ENCODE data around the gene TNNI2. TPM values are rescaled to one million over a fixed set of nuclear protein-coding genes. Genes with fewer than 3 reads are reported as not detected.
"Not testable (repeated sequence)": the region's sequence is repeated elsewhere in the genome, so short reads cannot be mapped to it uniquely, and the experiment has no call there.

Gene TNNI2
- total and polyA plus RNA-seq, 5 donors = not detected

DNA sequence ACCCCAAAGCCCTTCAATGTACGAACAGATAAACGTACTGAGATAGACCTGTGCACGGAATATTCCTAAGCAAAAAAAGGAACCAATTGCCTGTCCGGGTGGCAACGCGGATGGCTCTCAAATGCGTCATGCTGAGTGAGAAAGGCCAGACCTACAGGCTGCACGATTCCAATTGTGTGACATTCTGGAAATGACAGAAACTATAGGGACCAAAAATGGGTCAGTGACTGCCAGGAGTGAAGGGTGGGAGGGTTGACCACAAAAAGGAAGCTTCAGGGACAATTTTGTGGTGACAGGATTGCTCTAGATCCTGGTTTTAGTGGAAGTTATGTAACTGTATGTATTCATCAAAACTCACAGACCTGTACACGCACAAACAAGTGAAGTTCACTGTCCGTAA is 28.0 kb upstream of the TNNI2 start:
- Histone ChIP-seq H3K4me1 (ENCODE audit: control insufficient read depth, insufficient read depth, low read length) (no peaks in the 10 kb centered on the region), H3K27ac (ENCODE audit: low read length) (no peak overlapping the region), H3K9me3 (ENCODE audit: control insufficient read depth, low read length) (no peaks in the 10 kb centered on the region), H3K27me3 (ENCODE audit: control insufficient read depth, insufficient read depth) (no peaks in the 10 kb centered on the region), H3K4me3 (ENCODE audit: low read length) (no peak overlapping the region)
- DNase-seq (no peak), ATAC-seq (no peak)
- WGBS = 65% methylated on average over 10 of the region's 10 CpGs
- intact Hi-C loops (cut with DNase I) = no loop called here

DNA sequence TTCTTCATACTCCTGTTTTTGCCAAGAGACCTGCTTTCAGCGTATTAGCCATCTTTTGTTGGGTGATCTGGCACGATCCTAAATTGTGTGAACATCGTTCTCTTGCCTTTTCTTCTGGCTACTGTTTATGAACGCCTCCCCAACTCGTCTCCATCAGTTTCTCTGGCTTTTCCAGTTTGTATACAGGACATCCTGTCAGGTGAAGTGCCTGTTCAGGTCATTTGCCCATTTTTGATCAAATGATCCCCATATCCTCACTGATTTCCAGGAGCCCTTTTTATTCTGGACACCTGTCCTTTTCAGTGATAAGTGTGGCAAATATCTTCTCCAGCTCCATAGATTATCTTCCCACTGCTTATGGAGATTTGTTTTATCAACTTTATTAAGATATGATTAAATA is 26.5 kb upstream of the TNNI2 start:
- Histone ChIP-seq H3K9me3 (ENCODE audit: control insufficient read depth, low read length) (no peaks in the 10 kb centered on the region), H3K27ac (ENCODE audit: low read length) (no peak overlapping the region), H3K4me3 (ENCODE audit: low read length) (no peak overlapping the region), H3K4me1 (ENCODE audit: control insufficient read depth, insufficient read depth, low read length) (no peaks in the 10 kb centered on the region), H3K27me3 (ENCODE audit: control insufficient read depth, insufficient read depth) (no peaks in the 10 kb centered on the region)
- DNase-seq (no peak), ATAC-seq (no peak)
- WGBS = 83% methylated on average over 5 of the region's 5 CpGs
- intact Hi-C loops (cut with DNase I) = no loop called here

DNA sequence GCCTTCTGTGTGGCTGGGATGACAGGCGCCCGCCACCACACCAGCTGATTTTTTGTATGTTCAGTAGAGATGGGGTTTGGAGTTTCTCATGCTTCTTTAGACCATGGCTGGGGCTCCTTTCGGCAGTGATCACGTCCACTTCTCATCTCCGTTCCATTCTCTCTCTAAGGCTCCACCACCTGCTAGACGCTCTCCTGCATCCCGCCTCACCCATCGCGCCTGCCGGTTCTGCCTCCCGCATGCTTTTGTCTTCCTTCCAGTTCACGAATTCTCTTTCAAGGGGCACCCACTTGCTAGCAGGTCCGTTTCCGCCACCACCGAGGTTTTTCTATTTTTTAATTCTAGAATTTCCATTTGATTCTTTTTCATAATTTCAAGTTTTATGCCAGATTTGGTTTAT is 26.0 kb upstream of the TNNI2 start:
- ATAC-seq (no peak), DNase-seq (no peak)
- Histone ChIP-seq H3K4me1 (ENCODE audit: control insufficient read depth, insufficient read depth, low read length) (no peaks in the 10 kb centered on the region), H3K9me3 (ENCODE audit: control insufficient read depth, low read length) (no peaks in the 10 kb centered on the region), H3K27ac (ENCODE audit: low read length) (no peak overlapping the region), H3K4me3 (ENCODE audit: low read length) (no peak overlapping the region), H3K27me3 (ENCODE audit: control insufficient read depth, insufficient read depth) (no peaks in the 10 kb centered on the region)
- WGBS = 90% methylated on average over 15 of the region's 15 CpGs
- intact Hi-C loops (cut with DNase I) = no loop called here

DNA sequence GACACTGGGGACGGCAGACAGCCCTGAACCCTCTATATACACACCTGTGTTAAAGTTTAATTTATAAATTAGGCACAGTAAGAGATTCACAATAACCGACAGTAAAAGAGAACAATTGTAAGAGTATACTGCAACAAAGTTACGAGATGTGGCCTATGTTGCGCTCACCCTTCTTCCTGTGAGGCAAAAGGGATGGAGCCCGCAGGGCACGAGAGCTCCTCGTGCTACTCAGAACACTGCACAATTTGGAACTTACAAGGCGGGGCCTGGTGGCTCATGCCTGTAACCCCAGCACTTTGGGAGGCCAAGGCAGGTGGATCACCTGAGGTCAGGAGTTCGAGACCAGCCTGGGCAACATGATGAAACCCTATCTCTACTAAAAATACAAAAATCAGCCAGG is 25.4 kb upstream of the TNNI2 start:
- H3K27ac ChIP-seq (ENCODE audit: low read length); H3K27me3 ChIP-seq (ENCODE audit: control insufficient read depth, insufficient read depth); ATAC-seq; DNase-seq; H3K4me3 ChIP-seq (ENCODE audit: low read length); H3K9me3 ChIP-seq (ENCODE audit: control insufficient read depth, low read length); H3K4me1 ChIP-seq (ENCODE audit: control insufficient read depth, insufficient read depth, low read length); intact Hi-C loops (cut with DNase I): not testable (repeated sequence)
- WGBS = 84% methylated on average over 9 of the region's 9 CpGs

DNA sequence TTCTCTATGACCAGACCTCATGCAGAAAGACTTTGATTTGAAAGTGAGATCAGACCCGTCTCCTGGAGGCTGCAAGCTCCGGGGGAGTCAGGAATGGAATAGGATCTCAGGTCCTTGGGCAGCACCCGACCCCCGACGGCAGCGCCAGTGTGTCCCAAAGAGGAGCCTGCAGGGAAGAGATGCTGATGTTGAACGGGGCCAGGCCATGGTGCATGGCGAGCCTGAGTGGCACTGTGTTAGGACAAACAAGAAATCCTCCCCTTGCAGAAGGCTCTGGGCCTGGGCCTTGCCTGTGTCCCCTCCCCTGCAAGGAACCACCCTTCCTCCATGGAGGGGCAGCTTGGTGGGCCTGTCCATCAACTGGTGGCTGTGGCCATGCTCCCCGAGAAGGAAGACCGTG is 24.1 kb upstream of the TNNI2 start:
- no peaks in the 10 kb centered on the region for H3K9me3 ChIP-seq (ENCODE audit: control insufficient read depth, low read length)
- ATAC-seq (no peak), DNase-seq (no peak)
- intact Hi-C loops (cut with DNase I) = no loop called here
- H3K4me1 ChIP-seq (ENCODE audit: control insufficient read depth, insufficient read depth, low read length) = no peaks in the 10 kb centered on the region
- no peaks in the 10 kb centered on the region for H3K27me3 ChIP-seq (ENCODE audit: control insufficient read depth, insufficient read depth)
- no peak overlapping the region for H3K27ac ChIP-seq (ENCODE audit: low read length)
- 77% methylated on average over 10 of the region's 10 CpGs for whole genome bisulfite sequencing
- no peak overlapping the region for H3K4me3 ChIP-seq (ENCODE audit: low read length)

DNA sequence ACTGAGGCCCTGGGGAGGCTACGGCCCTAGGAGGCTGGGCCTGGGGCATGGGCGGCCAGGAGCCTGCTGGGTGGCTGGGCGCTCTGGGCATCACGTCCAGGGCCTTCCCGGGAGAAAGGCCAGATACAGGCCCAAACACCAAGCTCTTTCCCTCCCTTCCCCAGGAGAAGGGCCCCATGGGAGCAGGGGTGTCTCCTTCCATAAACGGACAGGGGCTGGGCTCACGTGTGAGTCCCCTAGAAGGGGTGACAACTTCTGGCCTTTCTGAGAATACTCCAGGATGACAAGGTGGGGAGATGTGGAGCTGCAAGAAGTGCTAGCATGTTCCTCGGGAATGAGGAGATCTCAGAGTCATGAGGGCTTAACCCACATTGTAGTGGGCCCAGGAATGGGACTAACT is 23.5 kb upstream of the TNNI2 start:
- Histone ChIP-seq H3K9me3 (ENCODE audit: control insufficient read depth, low read length) (no peaks in the 10 kb centered on the region), H3K4me1 (ENCODE audit: control insufficient read depth, insufficient read depth, low read length) (no peaks in the 10 kb centered on the region), H3K4me3 (ENCODE audit: low read length) (no peak overlapping the region), H3K27me3 (ENCODE audit: control insufficient read depth, insufficient read depth) (no peaks in the 10 kb centered on the region), H3K27ac (ENCODE audit: low read length) (no peak overlapping the region)
- WGBS = 82% methylated on average over 8 of the region's 8 CpGs
- ATAC-seq (no peak), DNase-seq (no peak)
- intact Hi-C loops (cut with DNase I) = no loop called here

DNA sequence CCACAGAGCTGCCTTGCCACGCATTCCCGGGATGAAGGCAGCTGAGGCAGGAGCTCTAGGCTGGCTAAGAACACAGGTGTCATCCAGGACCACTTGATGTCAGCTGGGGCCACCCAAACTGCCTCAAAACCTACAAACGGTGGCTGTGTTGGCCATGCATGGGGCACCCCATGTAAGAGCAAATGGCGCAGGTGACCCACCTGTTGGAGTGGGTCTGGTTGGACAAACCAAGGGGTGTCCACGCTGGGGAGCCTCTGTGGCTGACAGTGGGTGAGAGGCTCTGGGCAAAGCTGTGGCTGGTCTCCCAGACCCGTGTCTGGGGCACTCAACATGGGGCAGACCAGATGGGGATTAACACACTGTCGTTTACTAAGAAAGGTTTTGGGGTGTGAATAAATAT is 23.0 kb upstream of the TNNI2 start:
- DNase-seq (no peak), ATAC-seq (peak in 1 of 2 donors; percentile 41)
- intact Hi-C loops (cut with DNase I) = no loop called here
- no peak overlapping the region for H3K27ac ChIP-seq (ENCODE audit: low read length)
- 87% methylated on average over 7 of the region's 7 CpGs for WGBS
- H3K9me3 ChIP-seq (ENCODE audit: control insufficient read depth, low read length) = no peaks in the 10 kb centered on the region
- H3K27me3 ChIP-seq (ENCODE audit: control insufficient read depth, insufficient read depth) = no peaks in the 10 kb centered on the region
- H3K4me1 ChIP-seq (ENCODE audit: control insufficient read depth, insufficient read depth, low read length) = no peaks in the 10 kb centered on the region
- no peak overlapping the region for H3K4me3 ChIP-seq (ENCODE audit: low read length)

DNA sequence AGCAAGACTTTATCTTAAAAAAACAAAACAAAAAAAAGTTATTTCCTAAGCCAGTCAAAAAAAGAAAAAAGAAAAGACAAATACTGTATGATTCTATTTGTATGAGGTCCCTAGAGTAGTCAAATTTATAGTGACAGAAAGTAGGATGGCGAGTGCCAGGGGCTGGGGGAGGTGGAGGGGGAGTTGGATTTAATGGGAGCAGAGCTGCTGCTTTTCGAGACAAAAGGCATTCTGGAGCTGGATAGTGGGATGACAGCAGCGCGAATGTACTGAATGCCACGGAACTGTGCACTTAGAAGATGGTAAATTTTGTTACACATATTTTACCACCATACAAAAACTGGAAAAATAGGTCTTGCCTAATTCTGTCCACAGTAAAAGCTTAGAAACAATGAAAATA is 21.8 kb upstream of the TNNI2 start:
- no peak for DNase-seq
- WGBS = 82% methylated on average over 5 of the region's 5 CpGs
- ATAC-seq = no peak
- intact Hi-C loops (cut with DNase I) = no loop called here
- H3K9me3 ChIP-seq (ENCODE audit: control insufficient read depth, low read length) = no peaks in the 10 kb centered on the region
- H3K4me3 ChIP-seq (ENCODE audit: low read length) = no peak overlapping the region
- no peak overlapping the region for H3K27ac ChIP-seq (ENCODE audit: low read length)
- no peaks in the 10 kb centered on the region for H3K27me3 ChIP-seq (ENCODE audit: control insufficient read depth, insufficient read depth)
- no peaks in the 10 kb centered on the region for H3K4me1 ChIP-seq (ENCODE audit: control insufficient read depth, insufficient read depth, low read length)

DNA sequence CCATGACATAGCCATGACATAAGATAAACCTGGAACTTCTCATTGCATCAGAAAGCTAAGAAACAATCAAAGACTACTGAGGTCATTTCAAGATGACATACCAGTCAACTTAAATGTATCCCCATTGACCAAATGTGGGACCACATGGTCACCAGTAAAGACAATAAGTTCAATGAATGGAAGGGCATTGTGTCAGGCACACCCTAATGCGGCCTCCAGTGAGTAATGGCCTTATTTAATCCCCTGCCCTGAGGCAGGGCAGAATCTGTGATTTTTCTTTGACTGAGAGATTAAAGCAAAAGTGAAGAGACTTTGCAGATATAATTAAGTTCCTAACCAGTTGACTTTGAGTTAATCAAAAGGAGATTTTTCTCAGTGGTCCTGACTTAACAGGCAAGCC is 21.3 kb upstream of the TNNI2 start:
- DNase-seq = no peak
- no peak for ATAC-seq
- H3K9me3 ChIP-seq (ENCODE audit: control insufficient read depth, low read length) = no peaks in the 10 kb centered on the region
- WGBS = 82% methylated on average over 1 of the region's 1 CpG
- no peak overlapping the region for H3K27ac ChIP-seq (ENCODE audit: low read length)
- H3K27me3 ChIP-seq (ENCODE audit: control insufficient read depth, insufficient read depth) = no peaks in the 10 kb centered on the region
- intact Hi-C loops (cut with DNase I) = no loop called here
- no peaks in the 10 kb centered on the region for H3K4me1 ChIP-seq (ENCODE audit: control insufficient read depth, insufficient read depth, low read length)
- no peak overlapping the region for H3K4me3 ChIP-seq (ENCODE audit: low read length)

DNA sequence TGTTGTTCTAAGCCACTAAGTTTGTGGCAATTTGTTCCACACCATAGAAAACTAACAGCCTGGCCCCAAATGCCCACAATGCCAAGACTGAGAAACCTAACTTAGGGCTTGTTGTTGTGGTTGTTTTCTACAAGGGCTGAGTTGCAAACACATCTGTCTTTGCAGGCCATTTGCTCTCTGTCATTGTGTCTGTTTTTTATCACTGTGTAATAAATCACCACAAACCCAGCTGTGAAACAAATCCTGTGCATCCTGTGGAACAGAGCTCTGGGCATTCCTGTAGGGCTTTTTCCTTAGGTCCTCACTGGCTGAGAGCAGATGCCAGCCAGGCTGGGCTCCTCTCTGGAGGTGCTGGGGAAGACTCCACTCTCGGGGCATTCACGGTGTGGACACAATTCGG is 19.7 kb upstream of the TNNI2 start:
- ATAC-seq (no peak), DNase-seq (no peak)
- Histone ChIP-seq H3K4me3 (ENCODE audit: low read length) (no peak overlapping the region), H3K4me1 (ENCODE audit: control insufficient read depth, insufficient read depth, low read length) (no peaks in the 10 kb centered on the region), H3K27ac (ENCODE audit: low read length) (no peak overlapping the region), H3K27me3 (ENCODE audit: control insufficient read depth, insufficient read depth) (no peaks in the 10 kb centered on the region), H3K9me3 (ENCODE audit: control insufficient read depth, low read length) (no peaks in the 10 kb centered on the region)
- intact Hi-C loops (cut with DNase I) = no loop called here
- 84% methylated on average over 3 of the region's 3 CpGs for WGBS

DNA sequence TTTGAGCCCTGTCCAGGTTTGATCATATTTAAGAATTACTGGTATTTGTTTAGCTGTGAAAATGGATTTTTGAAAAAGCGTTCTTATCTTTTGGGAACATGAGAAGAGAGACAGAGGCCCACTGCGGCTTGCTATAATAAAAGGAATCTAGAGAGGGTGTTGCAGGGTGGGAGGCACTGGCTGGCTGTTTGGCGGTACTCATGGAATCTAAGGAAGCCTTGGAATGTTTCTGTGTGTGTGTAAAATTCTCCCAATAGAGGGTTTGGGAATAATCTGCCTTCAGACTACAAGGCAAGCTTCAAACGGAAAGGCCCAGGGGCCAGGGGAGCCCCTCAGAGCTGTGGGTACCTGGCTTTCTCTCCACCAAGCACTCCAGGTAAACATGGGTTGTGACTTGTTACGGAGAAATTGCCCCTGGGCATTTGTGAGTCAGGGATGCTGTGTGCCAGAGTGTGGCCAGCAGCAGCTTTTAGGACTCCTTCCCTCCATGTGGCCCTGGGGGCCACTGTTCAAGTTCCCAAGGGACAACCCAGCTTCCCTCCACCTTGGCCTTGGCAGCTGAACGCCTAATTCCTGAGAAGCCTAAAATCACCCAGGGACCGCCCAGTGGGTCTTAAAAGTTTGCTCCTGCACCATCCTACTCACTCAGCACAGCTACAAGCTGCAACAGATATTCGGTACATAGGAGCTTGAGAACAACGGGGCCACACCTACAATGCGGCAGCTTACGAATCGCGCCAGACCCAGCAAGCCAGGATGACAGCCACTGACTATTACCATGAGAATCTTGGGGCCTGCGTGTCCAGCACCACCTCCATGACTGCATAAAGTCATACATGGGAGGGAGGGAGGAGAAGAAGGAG is 18.1 kb upstream of the TNNI2 start:
- H3K4me1 ChIP-seq (ENCODE audit: control insufficient read depth, insufficient read depth, low read length) = no peaks in the 10 kb centered on the region
- H3K9me3 ChIP-seq (ENCODE audit: control insufficient read depth, low read length) = no peaks in the 10 kb centered on the region
- DNase-seq (no peak), ATAC-seq (no peak)
- 75% methylated on average over 14 of the region's 14 CpGs for WGBS
- intact Hi-C loops (cut with DNase I) = no loop called here
- H3K4me3 ChIP-seq (ENCODE audit: low read length) = no peak overlapping the region
- H3K27me3 ChIP-seq (ENCODE audit: control insufficient read depth, insufficient read depth) = no peaks in the 10 kb centered on the region
- no peak overlapping the region for H3K27ac ChIP-seq (ENCODE audit: low read length)

DNA sequence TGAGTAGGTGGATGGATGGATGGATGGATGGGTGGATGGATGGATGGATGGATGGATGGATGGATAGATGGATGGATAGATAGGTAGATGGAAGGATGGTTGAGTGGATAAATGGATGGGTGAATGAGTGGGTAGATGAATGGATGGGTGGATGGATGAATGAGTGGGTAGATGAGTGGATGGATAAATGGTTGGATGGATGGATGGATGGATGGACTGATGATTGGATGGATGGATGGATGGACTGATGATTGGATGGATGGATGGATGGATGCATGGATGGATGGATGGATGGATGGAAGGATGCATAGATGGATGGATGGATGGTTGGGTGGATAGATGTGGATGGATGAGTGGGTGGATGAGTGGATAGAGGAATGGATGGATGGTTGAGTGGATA is 17.2 kb upstream of the TNNI2 start:
- intact Hi-C loops (cut with DNase I) = no loop called here
- ATAC-seq = no peak

More for the DNA sequence above, 17.2 kb upstream of the TNNI2 start:
- no peak for DNase-seq
- Histone ChIP-seq H3K27me3 (ENCODE audit: control insufficient read depth, insufficient read depth) (no peaks in the 10 kb centered on the region), H3K27ac (ENCODE audit: low read length) (no peak overlapping the region), H3K9me3 (ENCODE audit: control insufficient read depth, low read length) (no peaks in the 10 kb centered on the region), H3K4me3 (ENCODE audit: low read length) (no peak overlapping the region), H3K4me1 (ENCODE audit: control insufficient read depth, insufficient read depth, low read length) (no peaks in the 10 kb centered on the region)
